Measurements from ENCODE around the gene HAGH.
"Not testable (repeated sequence)": the region's sequence is repeated elsewhere in the genome, so short reads cannot be mapped to it uniquely, and the experiment has no call there.

HAGH gene

GRCh38 chr16:1810106-1810505, 16.5 kb downstream of the HAGH start:
- no peak for DNase-seq (ENCODE audit: low read depth in 2 of 2)

- no peak for DNase-seq (ENCODE audit: low read depth in 2 of 2)
Measured at GRCh38 chr16:1809281-1809801, 17.3 kb downstream of the HAGH start.

- DNase-seq (ENCODE audit: low read depth in 2 of 2) = no peak
Measured at GRCh38 chr16:1808691-1809090, 17.9 kb downstream of the HAGH start.

GRCh38 chr16:1807626-1808025, 19.0 kb downstream of the HAGH start:
- DNase-seq (ENCODE audit: low read depth in 2 of 2) = no peak

- no peak for DNase-seq (ENCODE audit: low read depth in 2 of 2)
Measured at GRCh38 chr16:1800701-1801100, 25.9 kb downstream of the HAGH start.

- DNase-seq (ENCODE audit: low read depth in 2 of 2) = not testable (repeated sequence)
Measured at GRCh38 chr16:1799263-1799662, 27.4 kb downstream of the HAGH start.

- no peak for DNase-seq (ENCODE audit: low read depth in 2 of 2)
Measured at GRCh38 chr16:1794908-1795666, 31.5 kb downstream of the HAGH start.

GRCh38 chr16:1794221-1794871, 32.3 kb downstream of the HAGH start:
- DNase-seq (ENCODE audit: low read depth in 2 of 2) = no peak

- no peak for DNase-seq (ENCODE audit: low read depth in 2 of 2)
Measured at GRCh38 chr16:1793578-1794220, 32.9 kb downstream of the HAGH start, which contains the start of gene IGFALS. Gene IGFALS, minus strand, starts transcription at chr16:1793705. Its CDS starts 53 bp downstream, at chr16:1793652.

GRCh38 chr16:1792836-1793577, 33.6 kb downstream of the HAGH start:
- no peak for DNase-seq (ENCODE audit: low read depth in 2 of 2)

GRCh38 chr16:1791943-1792812, 34.4 kb downstream of the HAGH start:
- DNase-seq (ENCODE audit: low read depth in 2 of 2) = no peak

GRCh38 chr16:1791256-1791942, 35.2 kb downstream of the HAGH start:
- DNase-seq (ENCODE audit: low read depth in 2 of 2) = no peak

GRCh38 chr16:1790611-1791255, 35.9 kb downstream of the HAGH start:
- DNase-seq (ENCODE audit: low read depth in 2 of 2) = no peak

GRCh38 chr16:1790261-1790610, 36.4 kb downstream of the HAGH start:
- no peak for DNase-seq (ENCODE audit: low read depth in 2 of 2)

GRCh38 chr16:1789643-1790045, 37.0 kb downstream of the HAGH start:
- DNase-seq (ENCODE audit: low read depth in 2 of 2) = no peak

GRCh38 chr16:1788708-1789100, 37.9 kb downstream of the HAGH start:
- no peak for DNase-seq (ENCODE audit: low read depth in 2 of 2)

GRCh38 chr16:1788095-1788707, 38.4 kb downstream of the HAGH start:
- DNase-seq (ENCODE audit: low read depth in 2 of 2) = no peak

GRCh38 chr16:1787322-1788094, 39.1 kb downstream of the HAGH start:
- DNase-seq (ENCODE audit: low read depth in 2 of 2) = no peak

- no peak for DNase-seq (ENCODE audit: low read depth in 2 of 2)
Measured at GRCh38 chr16:1787056-1787321, 39.6 kb downstream of the HAGH start.
